ENCODE data around the gene CEP97.
A peak's percentile ranks its signal among the peaks of the same experiment; 100 is the strongest.
"Not testable (repeated sequence)": the region's sequence is repeated elsewhere in the genome, so short reads cannot be mapped to it uniquely, and the experiment has no call there.

The CEP97 gene

DNA sequence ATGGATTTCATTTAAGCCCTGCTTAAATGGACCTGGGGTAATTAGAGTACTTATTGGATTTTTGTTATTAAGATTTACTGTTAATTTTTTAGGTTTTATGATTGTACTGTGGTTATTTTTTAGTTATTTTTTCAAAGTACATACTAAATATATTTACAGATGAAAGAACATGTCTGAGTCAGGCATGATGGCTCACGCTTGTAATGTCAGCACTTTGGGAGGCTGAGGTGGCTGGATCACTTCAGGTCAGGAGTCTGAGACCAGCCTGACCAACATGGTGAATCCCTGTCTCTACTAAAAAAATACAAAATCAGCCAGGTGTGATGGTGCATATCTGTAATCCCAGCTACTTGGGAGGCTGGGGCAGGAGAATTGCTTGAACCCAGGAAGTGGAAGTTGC, 21.7 kb upstream of the CEP97 start:
- FAIRE-seq = no peak

DNA sequence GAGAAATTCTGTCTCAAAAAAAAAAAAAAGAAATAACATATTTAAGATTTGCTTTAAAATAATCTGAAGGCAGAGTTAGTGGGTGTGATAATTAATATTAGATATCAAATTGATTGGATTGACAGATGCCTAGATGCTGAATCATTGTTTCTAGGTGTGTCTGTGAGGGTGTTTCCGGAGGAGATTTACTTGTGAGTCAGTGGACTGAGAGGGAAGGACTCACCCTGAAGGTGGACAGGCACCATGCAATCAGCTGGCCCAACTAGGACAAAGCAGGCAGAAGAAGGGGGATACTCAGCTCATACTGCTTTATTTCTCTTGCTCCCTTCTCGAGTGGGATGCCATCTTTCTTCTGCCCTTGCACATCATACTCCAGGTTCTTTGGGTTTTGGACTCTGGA, 21.2 kb upstream of the CEP97 start:
- FAIRE-seq = no peak

DNA sequence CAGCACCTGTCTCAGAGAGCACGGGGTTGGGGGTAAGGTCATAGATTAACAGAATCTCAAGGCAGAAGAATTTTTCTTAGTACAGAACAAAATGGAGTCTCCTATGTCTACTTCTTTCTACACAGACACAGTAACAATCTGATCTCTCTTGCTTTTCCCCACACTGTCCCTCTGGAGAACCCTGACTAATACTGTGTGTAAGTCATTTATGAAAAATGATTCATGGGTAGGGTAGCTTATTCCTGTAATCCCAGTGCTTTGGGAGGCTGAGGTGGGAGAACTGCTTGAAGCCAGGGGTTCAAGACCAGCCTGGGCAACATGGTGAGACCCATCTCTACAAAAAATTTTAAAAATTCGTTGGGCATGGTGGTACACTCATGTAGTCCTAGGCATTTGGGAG, 19.8 kb upstream of the CEP97 start:
- not testable (repeated sequence) for FAIRE-seq

DNA sequence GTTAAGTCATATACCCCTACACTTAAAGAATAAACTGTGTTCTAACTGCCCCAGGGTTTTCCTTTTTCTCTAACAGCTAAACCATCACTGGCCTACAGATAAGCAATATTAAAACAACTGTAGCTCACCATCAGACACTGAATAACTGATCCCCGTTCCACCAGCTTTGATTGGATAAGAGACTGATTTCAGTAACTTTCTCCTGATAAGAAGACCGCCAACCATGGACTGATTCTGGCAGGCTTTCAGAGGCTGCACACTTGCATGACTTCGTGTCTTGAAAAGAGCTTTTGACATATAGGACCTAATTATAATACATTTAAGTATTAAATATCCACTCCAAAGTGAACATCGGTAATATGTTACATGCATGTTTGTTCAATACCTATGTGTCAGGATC, 15.3 kb upstream of the CEP97 start:
- no peak for FAIRE-seq

DNA sequence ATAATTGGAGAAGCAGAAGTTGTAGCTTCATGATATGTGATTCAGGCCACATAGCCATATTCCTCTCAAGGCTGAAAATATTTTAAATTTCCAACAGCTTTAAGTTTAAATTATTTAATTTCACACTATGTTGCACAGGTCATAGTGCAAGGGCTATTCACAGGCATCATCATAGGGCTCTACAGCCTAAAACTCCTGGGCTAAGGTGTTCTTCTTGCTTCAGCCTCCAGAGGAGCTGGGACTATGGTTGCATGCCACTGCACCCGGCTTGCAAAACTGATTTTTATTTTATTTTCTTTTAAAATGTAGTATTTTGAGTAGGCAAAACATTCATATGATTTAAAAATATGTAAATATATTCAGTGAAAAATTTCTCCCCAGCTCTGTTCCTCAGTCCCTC, 6.0 kb upstream of the CEP97 start:
- FAIRE-seq = no peak

DNA sequence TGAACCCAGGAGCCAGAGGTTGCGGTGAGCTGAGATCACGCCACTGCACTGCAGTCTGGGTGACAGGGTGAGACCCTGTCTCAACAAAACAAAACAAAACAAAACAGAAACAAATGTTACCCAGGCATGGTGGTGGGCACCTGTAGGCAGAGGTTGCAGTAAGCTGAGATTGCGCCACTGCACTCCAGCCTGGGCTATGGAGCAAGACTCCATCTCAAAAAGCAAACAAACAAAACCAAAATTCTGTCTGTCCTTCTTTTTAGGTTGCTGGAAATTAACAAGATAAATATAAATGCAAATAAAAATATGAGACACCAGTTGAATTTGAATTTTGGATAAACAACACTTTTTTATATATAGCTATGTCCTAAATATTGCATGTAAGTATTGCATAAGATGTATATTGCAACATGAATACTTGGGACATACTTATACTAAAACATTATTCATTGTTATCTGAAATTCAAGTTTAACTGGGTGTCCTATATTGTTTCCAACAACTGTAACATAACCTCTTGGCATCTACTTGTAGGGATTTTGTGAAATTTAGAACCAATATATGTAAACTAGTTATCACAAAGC, 4.7 kb upstream of the CEP97 start:
- no peak for FAIRE-seq

DNA sequence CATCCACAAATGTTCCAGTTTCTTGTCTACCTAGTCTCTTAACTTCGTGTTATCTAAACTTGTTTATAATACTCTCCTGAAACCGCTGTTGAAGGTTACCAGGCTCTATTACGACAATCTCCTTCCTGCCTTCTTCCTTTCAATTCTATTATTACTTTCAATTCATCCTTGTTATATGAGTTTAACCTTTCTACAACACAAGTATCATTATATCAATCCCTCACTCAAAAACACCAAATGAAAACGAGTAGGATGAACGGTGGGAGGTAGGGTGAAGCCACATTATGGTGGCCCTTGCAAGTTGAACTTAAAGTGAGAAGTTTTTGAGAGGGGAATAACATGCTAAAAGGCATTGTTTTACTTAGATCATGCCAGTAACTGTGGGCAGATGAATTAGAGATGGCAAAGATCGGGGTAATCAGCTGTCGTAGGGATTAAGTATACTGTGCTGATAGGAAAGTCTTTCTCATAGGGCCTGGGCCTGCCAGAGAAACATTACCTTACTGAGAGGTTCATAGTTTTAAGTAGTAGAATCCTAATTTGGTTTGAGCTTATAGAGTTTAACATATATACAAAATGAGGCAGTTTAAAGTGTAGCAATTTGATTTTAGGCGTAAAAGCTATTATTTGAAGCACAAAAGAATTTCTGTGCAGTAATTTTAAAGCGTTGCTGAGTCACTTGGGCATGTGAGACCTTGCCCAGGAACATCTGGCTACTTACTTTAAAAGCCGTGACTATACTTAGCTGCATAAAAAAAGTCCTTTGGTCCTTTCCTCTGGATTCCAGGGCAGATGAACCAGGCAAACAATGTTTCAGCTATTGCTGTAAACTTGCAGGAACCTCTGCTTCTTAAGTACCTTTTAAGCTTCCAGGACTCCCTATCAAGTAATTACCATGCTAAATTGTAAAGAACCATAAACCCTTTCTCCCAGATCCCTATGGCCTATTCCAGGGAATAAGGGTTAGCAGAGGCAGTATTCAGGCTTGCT, 3.3 kb upstream of the CEP97 start:
- no peak for FAIRE-seq

DNA sequence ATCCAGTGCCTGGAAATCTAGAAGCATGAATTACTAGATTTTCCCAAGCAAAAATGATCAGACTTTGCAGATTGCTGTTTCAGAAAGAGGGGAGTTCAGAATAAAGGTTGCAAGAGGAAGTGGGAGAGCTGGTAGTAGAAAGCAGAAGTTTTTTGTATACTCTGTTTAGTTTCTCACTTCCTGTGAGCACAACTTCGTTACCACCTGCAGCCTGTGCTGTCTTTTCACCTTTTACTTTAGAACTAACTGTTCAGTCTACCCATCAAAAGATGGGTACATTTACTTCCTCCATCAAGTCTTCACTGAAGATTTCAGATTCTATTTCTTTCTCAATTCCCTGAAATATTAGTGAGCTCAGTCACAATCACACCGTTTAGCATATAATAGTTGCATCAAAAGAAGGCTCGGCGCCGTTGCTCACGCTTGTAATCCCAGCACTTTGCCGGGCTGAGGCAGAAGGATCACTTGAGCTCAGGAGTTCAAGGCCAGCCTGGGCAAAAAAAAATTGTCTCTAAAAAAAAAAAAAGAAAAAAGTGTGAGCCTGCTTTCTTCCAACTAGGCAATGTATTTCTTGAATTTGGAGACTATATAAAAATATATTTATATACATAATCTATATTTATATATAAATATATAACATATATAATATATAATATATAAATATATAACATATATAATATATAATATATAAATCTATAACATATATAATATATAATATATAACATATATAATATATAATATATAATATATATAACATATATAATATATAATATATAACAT, 1.8 kb upstream of the CEP97 start:
- no peak for FAIRE-seq

DNA sequence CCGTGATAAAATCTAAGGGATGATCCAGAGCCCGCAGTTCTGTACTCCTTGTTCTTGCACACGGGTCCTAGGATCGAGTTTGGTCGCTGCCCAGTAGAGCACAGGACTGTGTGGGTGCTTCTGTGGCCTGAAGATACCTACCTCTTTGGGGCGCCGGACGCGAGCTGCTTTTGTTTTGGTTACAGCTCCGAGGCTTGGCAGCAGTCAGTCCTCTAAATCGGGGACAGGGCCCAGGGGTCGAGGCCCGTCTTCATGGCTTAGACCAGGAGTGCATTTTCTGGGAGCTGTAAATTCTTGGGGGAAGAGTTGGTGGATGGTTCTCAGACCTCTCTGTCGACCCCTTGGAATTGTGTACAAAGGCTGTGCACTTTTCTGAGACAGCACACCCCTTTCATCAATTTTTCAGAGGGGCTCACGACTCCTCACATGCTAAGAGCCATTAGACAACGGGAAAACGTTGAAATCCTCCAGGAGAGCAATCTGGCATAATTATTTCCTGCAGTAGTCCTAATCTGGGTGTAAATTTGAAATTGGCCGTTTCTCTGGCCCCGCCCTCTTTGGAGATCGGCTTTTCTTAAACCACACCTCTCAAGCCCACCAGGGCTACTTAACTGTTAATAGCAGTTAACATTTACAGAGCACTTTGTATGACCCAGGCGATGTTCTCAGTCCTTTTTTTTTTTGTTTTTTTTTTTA, 928 bp downstream of the CEP97 start:
- no peak for FAIRE-seq

DNA sequence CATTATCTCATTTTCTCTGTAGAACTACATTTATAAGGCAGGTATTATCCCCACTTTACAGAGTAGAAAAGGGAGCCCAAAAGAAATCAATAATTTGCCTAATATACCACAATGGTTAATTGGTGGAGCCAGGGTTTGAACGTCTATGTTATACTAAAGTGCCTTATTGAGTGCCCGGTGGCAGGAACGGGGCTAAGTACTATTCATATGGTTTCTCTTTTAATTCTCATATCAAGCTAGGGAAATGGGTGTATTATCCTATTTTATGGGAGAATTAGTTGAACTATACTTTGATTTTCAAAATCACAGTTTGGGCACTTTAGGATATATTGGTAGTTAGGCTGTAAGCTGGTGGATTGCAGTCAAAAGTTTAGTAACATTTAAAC, 1.5 kb downstream of the CEP97 start:
- no peak for FAIRE-seq

DNA sequence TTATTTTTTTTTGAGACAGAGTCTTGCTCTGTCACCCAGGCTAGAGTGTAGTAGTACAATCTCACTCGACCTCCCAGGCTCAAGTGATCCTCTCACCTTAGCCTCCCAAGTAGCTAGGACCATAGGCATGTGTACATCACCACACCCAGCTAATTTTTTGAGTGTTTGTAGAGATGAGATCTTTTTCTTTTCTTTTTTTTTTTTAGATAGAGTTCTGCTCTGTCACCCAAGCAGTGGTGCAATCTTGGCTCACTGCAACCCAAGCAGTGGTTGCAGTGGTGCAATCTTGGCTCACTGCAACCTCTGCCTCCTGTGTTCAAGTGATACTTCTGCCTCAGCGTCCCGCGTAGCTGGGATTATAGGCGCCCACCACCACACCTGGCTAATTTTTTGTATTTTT, 5.2 kb downstream of the CEP97 start:
- FAIRE-seq = no peak

DNA sequence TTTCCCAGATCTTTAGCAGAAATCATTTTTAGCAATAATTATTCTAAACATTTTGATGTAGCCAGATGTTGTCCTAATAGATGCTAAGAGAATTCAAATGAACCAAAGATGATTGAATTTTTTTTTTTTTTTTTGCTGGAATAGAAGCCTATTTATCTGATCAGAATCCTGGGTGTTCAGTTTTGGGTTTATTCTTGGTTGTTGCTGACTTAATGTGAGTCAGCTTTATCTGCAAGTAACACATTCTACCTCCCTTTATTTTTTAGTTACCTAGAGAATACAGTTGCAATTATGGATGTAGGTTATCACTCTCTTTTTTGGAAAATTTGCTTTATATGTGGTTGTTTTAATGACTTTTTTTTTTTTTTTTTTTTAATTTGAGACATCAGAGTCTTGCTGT, 6.4 kb downstream of the CEP97 start:
- FAIRE-seq = no peak

DNA sequence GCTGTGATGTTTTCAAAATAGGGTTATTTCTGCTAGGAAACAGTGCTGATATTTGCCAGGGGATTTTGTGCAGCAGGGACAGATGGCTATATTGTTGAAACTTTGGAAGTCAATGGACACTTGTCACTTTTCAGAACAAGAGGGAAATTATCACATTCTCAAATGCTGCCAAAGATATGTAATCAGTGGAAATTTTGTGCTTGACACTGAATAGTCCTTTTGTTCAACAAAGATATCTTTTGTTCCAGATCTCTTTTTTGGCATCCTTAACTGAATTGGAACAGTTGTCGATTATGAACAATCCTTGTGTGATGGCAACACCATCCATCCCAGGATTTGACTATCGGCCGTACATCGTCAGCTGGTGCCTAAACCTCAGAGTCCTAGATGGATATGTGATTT, 7.8 kb downstream of the CEP97 start:
- no peak for FAIRE-seq

DNA sequence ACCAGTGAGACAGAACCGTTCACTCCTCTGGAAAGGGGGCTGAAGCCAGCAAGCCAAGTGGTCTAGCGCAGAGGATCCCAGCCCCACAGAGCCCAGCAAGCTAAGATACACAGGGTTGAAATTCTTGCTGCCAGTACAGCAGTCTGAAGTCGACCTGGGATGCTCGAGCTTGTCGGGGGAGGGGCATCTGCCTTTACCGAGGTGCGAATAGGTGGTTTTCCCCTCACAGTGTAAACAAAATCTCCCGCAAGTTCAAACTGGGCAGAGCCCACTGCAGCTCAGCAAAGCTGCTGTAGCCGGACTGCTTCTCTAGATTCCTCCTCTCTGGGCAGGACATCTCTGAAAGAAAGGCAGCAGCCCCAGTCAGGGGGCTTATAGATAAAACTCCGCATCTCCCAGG, 11.4 kb downstream of the CEP97 start:
- FAIRE-seq = no peak

DNA sequence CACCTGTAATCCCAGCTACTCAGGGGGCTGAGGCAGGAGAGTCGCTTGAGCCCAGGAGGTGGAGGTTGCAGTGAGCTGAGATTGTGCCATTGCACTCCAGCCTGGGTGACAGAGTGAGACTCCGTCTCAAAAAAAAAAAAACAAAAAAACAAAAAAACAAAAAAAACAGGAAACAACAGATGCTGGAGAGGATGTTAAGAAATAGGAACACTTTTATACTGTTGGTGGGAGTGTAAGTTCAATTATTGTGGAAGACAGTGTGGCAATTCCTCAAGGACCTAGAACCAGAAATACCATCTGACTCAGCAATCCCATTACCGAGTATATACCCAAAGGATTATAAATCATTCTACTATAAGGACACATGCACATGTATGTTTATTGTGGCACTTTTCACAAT, 17.5 kb downstream of the CEP97 start:
- FAIRE-seq = not testable (repeated sequence)

DNA sequence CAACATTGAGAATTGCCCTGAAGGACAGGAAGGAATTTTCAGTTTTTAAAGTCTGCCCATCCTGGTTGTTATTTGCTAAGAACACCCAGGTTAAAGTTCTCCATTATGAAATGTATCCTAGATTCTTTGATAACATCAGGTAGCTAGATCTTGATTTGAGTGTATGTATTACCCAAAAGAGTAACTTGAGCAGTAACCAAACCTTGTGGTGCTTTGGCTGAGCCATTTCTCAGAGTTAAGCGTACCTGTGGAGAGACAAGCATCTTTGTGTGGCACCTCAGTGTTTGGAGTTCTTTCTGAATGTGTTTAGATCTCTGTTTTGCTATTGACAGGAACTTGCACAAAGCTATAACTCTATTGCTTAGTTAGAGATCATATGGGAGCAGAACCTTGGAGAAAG, 20.4 kb downstream of the CEP97 start:
- no peak for FAIRE-seq

DNA sequence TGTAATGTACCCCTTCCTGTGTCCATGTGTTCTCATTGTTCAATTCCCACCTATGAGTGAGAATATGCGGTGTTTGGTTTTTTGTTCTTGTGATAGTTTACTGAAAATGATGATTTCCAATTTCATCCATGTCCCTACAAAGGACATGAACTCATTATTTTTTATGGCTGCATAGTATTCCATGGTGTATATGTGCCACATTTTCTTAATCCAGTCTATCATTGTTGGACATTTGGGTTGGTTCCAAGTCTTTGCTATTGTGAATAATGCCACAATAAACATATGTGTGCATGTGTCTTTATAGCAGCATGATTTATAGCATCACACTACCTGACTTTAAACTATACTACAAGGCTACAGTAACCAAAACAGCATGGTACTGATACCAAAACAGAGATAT, 21.5 kb downstream of the CEP97 start:
- FAIRE-seq = not testable (repeated sequence)

DNA sequence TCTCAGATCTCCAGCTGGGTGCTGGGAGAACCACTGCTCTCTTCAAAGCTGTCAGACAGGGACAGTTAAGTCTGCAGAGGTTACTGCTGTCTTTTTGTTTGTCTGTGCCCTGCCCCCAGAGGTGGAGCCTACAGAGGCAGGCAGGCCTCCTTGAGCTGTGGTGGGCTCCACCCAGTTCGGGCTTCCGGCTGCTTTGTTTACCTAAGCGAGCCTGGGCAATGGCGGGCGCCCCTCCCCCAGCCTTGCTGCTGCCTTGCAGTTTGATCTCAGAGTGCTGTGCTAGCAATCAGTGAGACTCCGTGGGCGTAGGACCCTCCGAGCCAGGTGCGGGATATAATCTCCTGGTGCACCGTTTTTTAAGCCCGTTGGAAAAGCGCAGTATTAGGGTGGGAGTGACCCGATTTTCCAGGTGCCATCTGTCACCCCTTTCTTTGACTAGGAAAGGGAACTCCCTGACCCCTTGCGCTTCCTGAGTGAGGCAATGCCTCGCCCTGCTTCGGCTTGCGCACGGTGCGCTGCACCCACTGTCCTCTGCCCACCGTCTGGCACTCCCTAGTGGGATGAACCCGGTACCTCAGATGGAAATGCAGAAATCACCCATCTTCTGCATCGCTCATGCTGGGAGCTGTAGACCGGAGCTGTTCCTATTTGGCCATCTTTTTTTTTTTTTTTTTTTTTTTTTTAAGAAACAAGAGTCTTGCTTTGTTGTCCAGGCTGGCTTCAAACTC, 29.1 kb downstream of the CEP97 start:
- not testable (repeated sequence) for FAIRE-seq

DNA sequence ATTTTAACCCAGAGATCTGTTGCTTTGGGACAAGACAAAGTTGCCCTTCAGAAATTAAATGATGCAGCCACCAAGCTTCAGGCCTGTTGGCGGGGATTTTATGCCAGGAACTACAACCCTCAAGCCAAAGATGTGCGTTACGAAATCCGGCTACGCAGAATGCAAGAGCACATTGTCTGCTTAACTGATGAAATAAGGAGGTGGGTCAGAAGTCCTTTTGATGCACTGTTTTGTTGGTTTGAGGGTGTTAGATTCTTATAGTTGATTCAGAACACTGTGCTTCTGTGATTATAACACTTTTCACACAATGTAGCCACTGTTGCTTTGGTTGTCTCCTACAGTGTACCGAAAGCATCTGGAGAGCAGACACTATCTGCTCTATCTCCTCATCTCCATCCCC, 33.8 kb downstream of the CEP97 start:
- no peak for FAIRE-seq

DNA sequence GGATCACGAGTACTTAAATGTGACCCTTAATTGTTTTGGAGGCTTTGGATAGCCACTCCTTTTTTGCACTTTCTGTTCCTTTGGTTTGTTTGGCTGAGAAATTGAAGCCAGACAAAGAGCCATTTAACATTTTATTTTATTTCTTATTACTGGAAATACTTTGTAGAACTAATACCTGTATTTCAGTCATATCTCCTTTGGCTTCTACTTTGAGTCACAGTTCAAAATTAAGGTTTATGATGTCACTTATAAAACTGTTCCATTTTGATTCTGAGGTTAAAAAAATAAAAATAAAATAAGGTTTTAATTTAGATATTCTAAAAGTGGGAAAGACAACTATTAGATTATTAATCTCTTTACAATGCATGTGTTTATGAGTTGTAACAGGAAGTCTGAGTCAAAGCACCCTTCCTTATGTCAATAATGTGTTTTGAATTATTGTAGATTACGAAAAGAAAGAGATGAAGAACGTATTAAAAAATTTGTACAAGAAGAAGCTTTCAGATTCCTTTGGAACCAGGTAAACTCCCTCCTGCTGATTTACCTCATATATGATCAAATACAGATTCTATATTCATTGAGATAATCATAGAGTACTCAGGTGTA, 37.7 kb downstream of the CEP97 start:
- FAIRE-seq = peak; percentile 14

DNA sequence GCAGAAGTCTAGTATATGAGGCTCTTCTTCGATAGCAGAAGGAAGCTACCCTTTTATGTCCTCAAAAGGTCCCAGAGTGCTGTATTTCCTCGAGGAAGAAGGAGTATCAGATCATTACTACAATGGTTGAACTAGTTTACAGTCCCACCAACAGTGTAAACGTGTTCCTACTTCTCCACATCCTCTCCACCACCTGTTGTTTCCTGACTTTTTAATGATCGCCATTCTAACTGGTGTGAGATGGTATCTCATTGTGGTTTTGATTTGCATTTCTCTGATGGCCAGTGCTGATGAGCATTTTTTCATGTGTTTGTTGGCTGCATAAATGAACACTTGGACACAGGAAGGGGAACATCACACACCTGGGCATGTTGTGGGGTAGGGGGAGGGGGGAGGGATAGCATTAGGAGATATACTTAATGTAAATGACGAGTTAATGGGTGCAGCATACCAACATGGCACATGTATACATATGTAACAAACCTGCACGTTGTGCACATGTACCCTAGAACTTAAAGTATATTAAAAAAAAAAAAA, 53.4 kb downstream of the CEP97 start:
- not testable (repeated sequence) for FAIRE-seq

Data from colon (tissue), 2 donors.